Stimulated activated CD8-positive, alpha-beta memory T cell treated with anti-CD3 and anti-CD28 coated beads, Interleukin-7, amount 100 ng/mL, for 4 hours (primary cell): ENCODE measurements around the gene SLC13A5.

Source experiments
- DNase-seq, 2 donors: peaks; one replicate each; pipeline ENCODE4 v3.0.0-alpha.2; 2020; ENCODE audit warnings: low read depth in 2 of 2

SLC13A5 gene

GRCh38 chr17:6638046-6638908 is 74.9 kb downstream of the SLC13A5 start:
- no peak for DNase-seq

DNA sequence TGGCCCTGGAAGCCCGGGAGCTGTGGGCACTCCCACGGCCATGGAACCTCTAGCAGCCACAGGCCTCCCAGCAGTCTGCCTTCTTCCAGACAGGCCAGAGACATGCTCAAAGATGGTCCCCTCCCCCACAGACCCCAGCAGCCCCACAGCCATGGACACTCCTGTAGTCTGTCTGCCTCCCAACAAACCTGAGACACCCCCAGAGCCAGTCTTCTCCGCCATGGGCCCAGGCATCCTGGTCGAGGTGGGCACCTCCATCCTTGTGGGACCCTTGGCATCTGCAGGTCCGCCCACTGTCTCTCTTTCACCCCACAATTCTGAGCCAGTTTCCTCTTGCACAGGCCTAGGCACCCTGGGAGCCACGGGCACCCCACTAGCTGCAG is 75.7 kb downstream of the SLC13A5 start:
- no peak for DNase-seq

GRCh38 chr17:6636616-6637457 is 76.3 kb downstream of the SLC13A5 start:
- DNase-seq: no peak

GRCh38 chr17:6636105-6636504 is 77.1 kb downstream of the SLC13A5 start:
- no peak for DNase-seq
